GM12801 (cell line): ENCODE results near the gene WFDC2.

ENCODE experiments used
- TF ChIP-seq, protein P1 (sequence below): IDR thresholded peaks from one replicate; pipeline ENCODE4 v1.5.1; 2011; ENCODE audit warnings: control low read depth; ENCODE audit not compliant: insufficient read length; ENCODE audit errors: extremely low read depth

WFDC2 gene

DNA sequence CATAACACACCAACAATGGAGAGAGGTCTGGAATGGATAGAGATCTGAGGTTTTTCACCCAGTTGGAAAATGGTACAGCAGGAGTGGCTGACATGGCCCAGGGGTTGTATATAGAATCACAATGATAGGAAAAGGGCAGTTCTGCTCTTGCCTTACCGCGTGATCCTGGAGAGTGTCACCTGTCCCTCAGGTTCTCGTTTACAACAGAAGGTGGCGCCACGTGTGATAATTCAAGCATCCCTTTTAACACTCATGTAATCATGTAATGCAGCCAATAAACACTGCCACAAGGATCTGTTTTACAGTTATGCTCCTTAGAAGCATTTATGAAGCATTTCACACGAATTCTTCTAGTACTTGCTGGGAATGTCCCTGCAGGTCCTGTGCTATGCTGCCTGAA, 12.9 kb upstream of the WFDC2 start:
- TF ChIP-seq, protein P1, sequence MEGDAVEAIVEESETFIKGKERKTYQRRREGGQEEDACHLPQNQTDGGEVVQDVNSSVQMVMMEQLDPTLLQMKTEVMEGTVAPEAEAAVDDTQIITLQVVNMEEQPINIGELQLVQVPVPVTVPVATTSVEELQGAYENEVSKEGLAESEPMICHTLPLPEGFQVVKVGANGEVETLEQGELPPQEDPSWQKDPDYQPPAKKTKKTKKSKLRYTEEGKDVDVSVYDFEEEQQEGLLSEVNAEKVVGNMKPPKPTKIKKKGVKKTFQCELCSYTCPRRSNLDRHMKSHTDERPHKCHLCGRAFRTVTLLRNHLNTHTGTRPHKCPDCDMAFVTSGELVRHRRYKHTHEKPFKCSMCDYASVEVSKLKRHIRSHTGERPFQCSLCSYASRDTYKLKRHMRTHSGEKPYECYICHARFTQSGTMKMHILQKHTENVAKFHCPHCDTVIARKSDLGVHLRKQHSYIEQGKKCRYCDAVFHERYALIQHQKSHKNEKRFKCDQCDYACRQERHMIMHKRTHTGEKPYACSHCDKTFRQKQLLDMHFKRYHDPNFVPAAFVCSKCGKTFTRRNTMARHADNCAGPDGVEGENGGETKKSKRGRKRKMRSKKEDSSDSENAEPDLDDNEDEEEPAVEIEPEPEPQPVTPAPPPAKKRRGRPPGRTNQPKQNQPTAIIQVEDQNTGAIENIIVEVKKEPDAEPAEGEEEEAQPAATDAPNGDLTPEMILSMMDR, result no peak

DNA sequence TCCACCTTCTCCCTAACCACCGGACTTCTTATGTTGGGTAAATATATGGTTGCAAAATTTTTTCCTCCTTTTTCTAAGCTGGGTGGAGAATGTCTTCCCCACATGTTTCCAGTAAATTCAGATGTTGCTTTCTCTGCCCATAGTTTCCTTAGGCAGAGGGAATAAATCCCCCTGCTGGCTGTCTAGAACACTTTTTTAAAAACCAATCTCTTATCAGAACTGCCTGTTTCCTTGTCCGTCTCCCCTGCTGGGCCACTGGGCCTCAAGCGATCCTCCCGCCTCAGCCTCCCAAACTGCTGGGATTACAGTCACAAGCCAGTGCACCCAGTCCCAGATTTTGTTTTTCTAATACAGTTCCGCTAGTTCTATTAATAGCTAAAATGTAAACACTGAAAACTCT, 9.9 kb upstream of the WFDC2 start:
- TF ChIP-seq, protein P1, result no peak

GRCh38 chr20:45461225-45461624, 8.3 kb upstream of the WFDC2 start:
- TF ChIP-seq, protein P1, result no peak

GRCh38 chr20:45462711-45463509, 6.6 kb upstream of the WFDC2 start:
- TF ChIP-seq, protein P1, result no peak

GRCh38 chr20:45463709-45464108, 5.8 kb upstream of the WFDC2 start:
- TF ChIP-seq, protein P1, result no peak

DNA sequence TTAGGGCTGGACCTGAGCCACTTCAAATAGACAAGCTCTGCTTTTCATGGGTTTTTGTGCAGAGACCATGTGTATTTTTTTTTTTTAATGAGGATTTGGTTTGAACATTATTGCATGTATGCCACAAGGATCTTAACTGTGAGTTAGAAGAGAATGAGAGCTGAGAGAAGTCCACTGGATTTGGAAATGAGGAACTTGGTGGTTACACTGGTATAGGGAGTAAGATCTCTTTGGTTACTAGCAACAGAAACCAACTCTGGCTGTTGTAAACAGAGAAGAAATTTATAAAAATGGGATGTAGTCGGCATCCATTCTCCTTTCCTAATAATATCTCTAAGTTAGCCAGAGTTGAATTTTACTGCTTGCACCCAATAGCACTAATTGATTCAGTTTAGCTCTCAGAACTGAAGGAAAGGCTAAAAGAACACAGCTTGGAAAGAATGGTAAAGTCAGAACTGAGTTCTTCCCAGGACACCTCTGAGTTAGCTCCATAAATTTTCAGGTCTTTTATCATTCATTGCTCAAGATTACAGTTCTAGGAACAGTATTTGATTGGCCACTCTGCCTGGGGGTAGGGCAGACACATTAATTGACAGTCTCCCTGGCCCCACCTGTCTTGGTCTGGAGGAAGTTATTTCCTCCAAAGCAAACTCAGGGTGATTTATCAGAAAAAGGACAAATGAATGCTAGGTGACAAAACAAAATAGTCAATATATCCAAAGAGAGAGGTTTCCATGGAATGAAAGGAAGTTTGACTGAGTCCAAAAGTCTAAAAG, 3.9 kb upstream of the WFDC2 start:
- TF ChIP-seq, protein P1, result no peak

GRCh38 chr20:45467172-45467571, 2.4 kb upstream of the WFDC2 start:
- TF ChIP-seq, protein P1, result no peak
